Calu3 (cell line): ENCODE measurements around the gene TYMS. TPM values are rescaled to one million over a fixed set of nuclear protein-coding genes. Genes with fewer than 3 reads are reported as not detected.
A peak's percentile ranks its signal among the peaks of the same experiment; 100 is the strongest.

Source experiments
- BruUV-seq: library from RNA; stranded (reverse); fragments of 400-500 nt; replicated peaks from 2 replicates; lab custom pipeline; 2021; lab: Mats Ljungman, UMichigan
- CTCF ChIA-PET: fragments of 300-600 bp; sonication (Branson Sonifier 250); formaldehyde crosslinking; loops from one replicate; lab custom pipeline; 2022; ENCODE audit warnings: antibody characterized with exemption; lab: Charles Lee
- DNase-seq: peaks from one replicate; pipeline ENCODE4 v3.0.0; 2022
- H3K27ac Mint-ChIP-seq: one replicate; pipeline ENCODE4 v1.8.0; 2022; ENCODE audit warnings: mixed read lengths; ENCODE audit not compliant: unreplicated experiment
- H3K27me3 Mint-ChIP-seq: one replicate; pipeline ENCODE4 v1.8.0; 2022; ENCODE audit warnings: mixed read lengths; ENCODE audit not compliant: unreplicated experiment
- H3K36me3 Mint-ChIP-seq: one replicate; pipeline ENCODE4 v1.8.0; 2022; ENCODE audit warnings: mild to moderate bottlenecking, moderate library complexity, mixed read lengths; ENCODE audit not compliant: insufficient read depth, unreplicated experiment
- H3K4me1 Mint-ChIP-seq: one replicate; pipeline ENCODE4 v1.8.0; 2022; ENCODE audit warnings: mild to moderate bottlenecking, low read depth, mixed read lengths; ENCODE audit not compliant: unreplicated experiment
- H3K4me3 Mint-ChIP-seq: one replicate; pipeline ENCODE4 v1.8.0; 2022; ENCODE audit warnings: mild to moderate bottlenecking, low read depth, moderate library complexity, mixed read lengths; ENCODE audit not compliant: unreplicated experiment
- H3K9me3 Mint-ChIP-seq: one replicate; pipeline ENCODE4 v1.8.0; 2022; ENCODE audit warnings: low read depth, mixed read lengths; ENCODE audit not compliant: unreplicated experiment
- CTCF ChIP-seq: fragments of 200-600 bp; IDR thresholded peaks from one replicate; pipeline ENCODE4 v1.8.0; 2022; ENCODE audit warnings: antibody characterized with exemption; ENCODE audit not compliant: unreplicated experiment
- intact Hi-C: fragments of 100-400 bp; cut with micrococcal nuclease; formaldehyde crosslinking; loops from one replicate; pipeline ENCODE4 v1.10.0; 2022; ENCODE audit not compliant: unreplicated experiment
- total RNA-seq: library from RNA; stranded (reverse); gene quantifications from 2 replicates; pipeline ENCODE4 v1.2.3, GENCODE V29; 2022

Gene TYMS
- total RNA-seq, 1 experiment from 2014 or later, result 84.1 TPM

- Mint-ChIP-seq H3K36me3 (peaks cover 79% of the 10 kb centered on the region), H3K27me3 (no peaks in the 10 kb centered on the region), H3K4me1 (no peaks in the 10 kb centered on the region), H3K27ac (no peak overlapping the region), H3K4me3 (no peak overlapping the region), H3K9me3 (no peaks in the 10 kb centered on the region)
- intact Hi-C loops, result no loop called here
- CTCF ChIA-PET, result no interaction called here
- no TSS peak for BruUV-seq
- DNase-seq, result no peak
- TF ChIP-seq CTCF, result no peak
These were observed 30.9 kb downstream of the TYMS start for GRCh38 chr18:688323-688722.

- intact Hi-C loops, result no loop called here
- BruUV-seq, result no TSS peak
- TF ChIP-seq CTCF, result no peak
- Mint-ChIP-seq H3K27ac (no peak overlapping the region), H3K36me3 (peaks cover 54% of the 10 kb centered on the region), H3K4me1 (no peaks in the 10 kb centered on the region), H3K27me3 (no peaks in the 10 kb centered on the region), H3K4me3 (no peak overlapping the region), H3K9me3 (no peaks in the 10 kb centered on the region)
- CTCF ChIA-PET, result no interaction called here
- DNase-seq, result no peak
These were observed 35.4 kb downstream of the TYMS start for GRCh38 chr18:692824-693223.

- Mint-ChIP-seq H3K27ac (no peak overlapping the region), H3K9me3 (no peaks in the 10 kb centered on the region), H3K4me1 (no peaks in the 10 kb centered on the region), H3K36me3 (peaks cover 49% of the 10 kb centered on the region), H3K27me3 (no peaks in the 10 kb centered on the region), H3K4me3 (no peak overlapping the region)
- CTCF ChIA-PET, result no interaction called here
- TSS peak; percentile 14 for BruUV-seq
- intact Hi-C loops, result no loop called here
- TF ChIP-seq CTCF, result no peak
- DNase-seq, result no peak
These were observed 36.2 kb downstream of the TYMS start for GRCh38 chr18:693466-694187.

GRCh38 chr18:697012-697411, 39.6 kb downstream of the TYMS start:
- peaks cover 38% of the 10 kb centered on the region for H3K36me3 Mint-ChIP-seq
- H3K9me3 Mint-ChIP-seq, result no peaks in the 10 kb centered on the region
- peaks cover 7% of the 10 kb centered on the region for H3K4me1 Mint-ChIP-seq
- TF ChIP-seq CTCF, result no peak
- BruUV-seq, result no TSS peak
- CTCF ChIA-PET, result interaction anchor here (0.9 kb wide), 1 partner anchor 18 kb away, joined by 3 read pairs; no protein-coding TSS in a partner anchor
- intact Hi-C loops, result no loop called here
- no peak overlapping the region for H3K27ac Mint-ChIP-seq
- H3K27me3 Mint-ChIP-seq, result no peaks in the 10 kb centered on the region
- no peak for DNase-seq
- H3K4me3 Mint-ChIP-seq, result no peak overlapping the region
